22Rv1 (cell line): ENCODE measurements around the gene NOSIP.

ENCODE experiments used
- H3K27ac ChIP-seq: fragments of 450-650 bp; 2 replicates; pipeline ENCODE4 v1.5.1; 2017
- CTCF ChIP-seq: fragments of 450-650 bp; IDR thresholded peaks from 2 replicates; pipeline ENCODE4 v1.5.1; 2017; ENCODE audit warnings: mild to moderate bottlenecking
- ZFX ChIP-seq: fragments of 450-650 bp; IDR thresholded peaks from 2 replicates; pipeline ENCODE4 v1.6.1; 2017; ENCODE audit warnings: antibody characterized with exemption, borderline replicate concordance

Gene NOSIP

GRCh38 chr19:49615861-49616260 is 35.5 kb upstream of the NOSIP start:
- no peak for TF ChIP-seq ZFX
- H3K27ac ChIP-seq, result no peak overlapping the region

GRCh38 chr19:49614096-49614833 is 33.9 kb upstream of the NOSIP start:
- H3K27ac ChIP-seq, result no peak overlapping the region

GRCh38 chr19:49613374-49613773 is 33.0 kb upstream of the NOSIP start:
- TF ChIP-seq ZFX (no peak), CTCF (no peak)
- H3K27ac ChIP-seq, result no peak overlapping the region

More at GRCh38 chr19:49614096-49614833, 33.9 kb upstream of the NOSIP start:
- TF ChIP-seq ZFX (no peak), CTCF (no peak)

- H3K27ac ChIP-seq, result no peak overlapping the region
Observed at GRCh38 chr19:49609499-49610092, 29.2 kb upstream of the NOSIP start.

GRCh38 chr19:49605605-49606004 is 25.2 kb upstream of the NOSIP start:
- no peak overlapping the region for H3K27ac ChIP-seq
- no peak for TF ChIP-seq CTCF
- no peak for TF ChIP-seq ZFX

More at GRCh38 chr19:49609499-49610092, 29.2 kb upstream of the NOSIP start:
- TF ChIP-seq CTCF (no peak), ZFX (no peak)

- no peak overlapping the region for H3K27ac ChIP-seq
- no peak for TF ChIP-seq ZFX
- TF ChIP-seq CTCF, result no peak
Observed at GRCh38 chr19:49602806-49603205, 22.4 kb upstream of the NOSIP start.

- no peak for TF ChIP-seq ZFX
- no peak for TF ChIP-seq CTCF
- H3K27ac ChIP-seq, result no peak overlapping the region
Observed at GRCh38 chr19:49601482-49602038, 21.2 kb upstream of the NOSIP start.
